GM20000 (cell line): ENCODE measurements around the gene CCDC157.

Experiments
- DNase-seq: peaks from one replicate; pipeline ENCODE4 v3.0.0; 2012; ENCODE audit warnings: low spot score
- TF ChIP-seq, protein P1 (sequence below): IDR thresholded peaks from 2 replicates; pipeline ENCODE4 v1.5.1; 2012; ENCODE audit warnings: mild to moderate bottlenecking, control low read depth; ENCODE audit errors: extremely low read depth, missing control alignments

CCDC157 gene

DNA sequence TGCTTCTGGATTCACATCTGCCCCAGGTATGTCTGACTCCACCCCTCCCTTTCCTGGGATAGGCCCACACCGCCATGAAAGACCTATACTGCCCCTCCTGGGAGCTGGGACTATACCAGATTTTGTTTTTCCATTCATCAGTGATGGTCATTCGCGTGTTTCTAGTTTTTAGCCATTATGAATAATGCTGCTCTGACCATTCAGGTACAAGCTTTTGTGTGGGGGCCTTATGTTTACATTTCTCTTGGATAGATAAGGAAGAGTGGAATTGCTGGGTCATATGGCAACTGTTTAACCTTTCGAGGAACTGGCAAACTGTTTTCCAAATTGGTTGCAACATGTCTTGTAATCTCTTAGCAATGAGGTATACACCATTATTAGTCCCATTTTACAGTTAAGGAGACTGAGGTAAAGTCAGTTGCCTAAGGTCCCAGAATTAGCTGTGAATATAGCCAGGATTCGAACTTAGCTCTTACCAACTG, 28.9 kb upstream of the CCDC157 start:
- TF ChIP-seq, protein P1, sequence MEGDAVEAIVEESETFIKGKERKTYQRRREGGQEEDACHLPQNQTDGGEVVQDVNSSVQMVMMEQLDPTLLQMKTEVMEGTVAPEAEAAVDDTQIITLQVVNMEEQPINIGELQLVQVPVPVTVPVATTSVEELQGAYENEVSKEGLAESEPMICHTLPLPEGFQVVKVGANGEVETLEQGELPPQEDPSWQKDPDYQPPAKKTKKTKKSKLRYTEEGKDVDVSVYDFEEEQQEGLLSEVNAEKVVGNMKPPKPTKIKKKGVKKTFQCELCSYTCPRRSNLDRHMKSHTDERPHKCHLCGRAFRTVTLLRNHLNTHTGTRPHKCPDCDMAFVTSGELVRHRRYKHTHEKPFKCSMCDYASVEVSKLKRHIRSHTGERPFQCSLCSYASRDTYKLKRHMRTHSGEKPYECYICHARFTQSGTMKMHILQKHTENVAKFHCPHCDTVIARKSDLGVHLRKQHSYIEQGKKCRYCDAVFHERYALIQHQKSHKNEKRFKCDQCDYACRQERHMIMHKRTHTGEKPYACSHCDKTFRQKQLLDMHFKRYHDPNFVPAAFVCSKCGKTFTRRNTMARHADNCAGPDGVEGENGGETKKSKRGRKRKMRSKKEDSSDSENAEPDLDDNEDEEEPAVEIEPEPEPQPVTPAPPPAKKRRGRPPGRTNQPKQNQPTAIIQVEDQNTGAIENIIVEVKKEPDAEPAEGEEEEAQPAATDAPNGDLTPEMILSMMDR = no peak
- DNase-seq = no peak

DNA sequence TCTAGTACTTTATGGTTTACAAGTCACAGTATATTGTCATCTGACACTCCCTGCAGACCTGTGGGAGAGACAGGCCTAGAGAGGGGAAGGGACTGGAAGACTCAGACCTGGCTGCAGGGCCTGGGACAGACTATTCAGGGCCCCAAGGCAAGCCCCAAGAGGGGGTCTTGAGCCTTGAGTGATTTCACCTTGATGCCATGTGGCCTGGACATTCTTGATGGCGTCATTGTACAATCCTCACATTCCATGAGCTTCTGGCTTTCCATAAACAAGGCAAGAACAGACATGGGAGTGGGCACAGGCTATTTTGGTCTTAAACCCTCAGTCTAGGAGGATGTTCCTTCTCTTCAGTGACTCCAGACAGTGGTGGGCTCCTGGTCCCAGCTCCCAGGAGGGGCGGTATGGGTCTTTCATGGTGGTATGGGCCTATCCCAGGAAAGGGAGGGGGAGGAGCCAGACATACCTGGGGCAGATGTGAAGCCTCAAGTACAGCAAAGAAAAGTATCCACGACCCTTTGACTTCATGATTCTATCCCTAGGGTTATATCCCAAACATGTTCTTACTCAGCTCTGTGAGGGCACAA, 28.2 kb upstream of the CCDC157 start:
- DNase-seq = no peak
- TF ChIP-seq, protein P1 = no peak

DNA sequence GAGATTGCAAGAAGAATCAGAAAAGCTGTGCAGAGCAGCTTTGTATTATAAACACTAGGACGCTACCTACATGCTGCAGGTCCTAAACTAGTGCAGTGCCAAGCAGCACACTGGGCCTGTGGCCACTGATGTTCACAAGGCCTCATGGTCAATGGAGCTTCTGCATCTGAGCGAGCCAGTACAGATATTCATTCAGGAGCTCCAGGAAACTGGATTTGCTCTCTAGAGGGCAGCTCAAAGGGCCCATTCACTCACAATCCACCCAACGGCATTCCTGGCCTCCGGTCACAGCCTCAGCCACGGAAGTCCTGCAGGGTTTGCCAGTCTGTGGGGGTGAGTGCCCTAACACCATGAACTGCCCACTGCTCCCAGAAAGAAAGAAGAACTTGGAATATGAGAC, 24.3 kb upstream of the CCDC157 start:
- TF ChIP-seq, protein P1 = no peak
- DNase-seq = no peak

DNA sequence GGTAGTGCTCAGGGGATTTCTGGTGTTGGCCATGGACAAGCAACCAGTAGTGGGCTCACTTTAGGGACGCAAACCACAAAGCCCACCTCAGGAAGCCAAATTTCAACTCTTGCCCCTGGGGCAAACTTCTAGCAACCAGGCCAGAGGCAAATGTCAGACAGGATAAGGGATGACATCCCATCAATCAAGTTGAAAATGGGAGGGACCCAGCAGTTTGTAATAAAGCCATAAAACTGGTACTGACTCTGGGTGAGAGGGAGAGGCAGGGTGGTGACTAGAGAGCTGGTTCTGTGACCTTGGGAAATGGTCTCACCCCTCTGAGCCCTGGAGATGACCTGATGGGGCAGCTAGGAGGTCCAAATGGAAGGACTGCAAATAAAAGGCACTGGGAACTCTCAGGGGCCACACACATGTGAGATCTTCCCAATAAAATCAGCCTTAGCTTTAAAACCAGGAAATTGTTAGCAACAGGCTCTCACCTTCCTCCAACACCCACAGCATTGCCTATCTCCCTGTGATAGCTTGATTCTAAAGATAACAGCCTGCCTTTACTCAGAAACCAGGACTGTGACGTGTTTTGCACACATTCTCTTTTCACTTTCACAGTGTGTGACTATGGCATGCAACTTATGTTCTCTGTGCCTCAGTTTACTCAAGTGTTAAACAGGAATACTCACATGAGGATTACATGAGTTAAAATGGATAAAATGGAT, 23.7 kb upstream of the CCDC157 start:
- TF ChIP-seq, protein P1 = no peak
- DNase-seq = no peak

DNA sequence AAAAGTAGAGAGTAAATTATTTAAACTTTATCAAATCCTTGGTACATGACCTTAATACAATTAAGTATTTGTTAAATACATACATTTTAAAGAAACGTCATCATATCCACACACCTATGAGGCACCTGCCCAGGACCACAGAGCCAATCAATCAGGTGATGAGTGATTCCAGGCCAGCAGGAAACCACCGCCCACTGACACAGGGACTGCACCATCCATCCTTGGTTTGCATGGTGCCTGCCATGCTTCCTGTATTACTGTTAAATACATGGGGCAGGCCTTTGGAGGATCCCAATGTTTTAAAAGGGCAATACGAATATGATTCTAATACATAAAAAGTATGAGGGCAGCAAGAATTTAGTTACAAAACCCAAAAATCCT, 23.1 kb upstream of the CCDC157 start:
- no peak for DNase-seq
- TF ChIP-seq, protein P1 = no peak

DNA sequence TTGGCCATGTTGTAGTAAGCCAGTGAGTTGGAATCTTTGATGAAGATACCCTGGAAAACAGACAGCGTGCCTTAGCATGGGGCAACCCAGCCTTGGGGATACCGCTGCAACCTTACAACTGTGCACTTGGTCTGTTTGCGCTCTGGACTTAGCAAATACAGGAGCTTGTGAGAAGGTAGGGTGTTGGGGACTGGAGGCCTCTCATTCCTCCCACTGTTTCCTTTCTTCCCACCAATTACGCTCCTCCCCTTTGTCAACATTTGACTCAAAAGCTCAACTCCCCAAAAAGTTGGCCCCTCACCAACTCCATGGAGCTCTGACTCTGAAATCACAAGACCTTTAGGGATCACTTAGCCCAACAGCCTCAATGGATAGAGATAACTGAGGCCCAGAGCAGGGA, 22.2 kb upstream of the CCDC157 start:
- TF ChIP-seq, protein P1 = no peak
- no peak for DNase-seq

DNA sequence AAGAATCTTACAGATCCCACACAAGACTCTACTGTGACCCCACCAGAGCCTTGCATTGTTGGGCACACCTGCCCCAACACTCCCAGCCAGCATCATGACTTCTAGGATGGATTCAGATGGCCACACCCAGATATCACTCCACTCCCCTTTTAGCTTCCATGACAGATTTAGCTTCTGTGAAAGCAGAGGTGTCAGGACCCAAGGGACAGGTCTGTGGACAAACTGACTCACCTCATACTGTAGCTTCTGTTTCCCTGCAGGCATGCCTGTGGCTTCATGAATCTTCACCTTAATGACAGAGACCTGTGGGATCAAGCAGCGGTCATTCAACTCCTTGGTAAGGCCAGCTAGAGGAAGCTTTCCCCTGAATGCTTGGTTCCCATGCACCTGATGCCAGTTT, 21.6 kb upstream of the CCDC157 start:
- TF ChIP-seq, protein P1 = no peak
- DNase-seq = no peak
